NCI-H69 (cell line): ENCODE data around the gene KLF2.

Experiments used
- DNase-seq: peaks from one replicate; lab custom pipeline; 2025; lab: John Stamatoyannopoulos, UW

The KLF2 gene

DNA sequence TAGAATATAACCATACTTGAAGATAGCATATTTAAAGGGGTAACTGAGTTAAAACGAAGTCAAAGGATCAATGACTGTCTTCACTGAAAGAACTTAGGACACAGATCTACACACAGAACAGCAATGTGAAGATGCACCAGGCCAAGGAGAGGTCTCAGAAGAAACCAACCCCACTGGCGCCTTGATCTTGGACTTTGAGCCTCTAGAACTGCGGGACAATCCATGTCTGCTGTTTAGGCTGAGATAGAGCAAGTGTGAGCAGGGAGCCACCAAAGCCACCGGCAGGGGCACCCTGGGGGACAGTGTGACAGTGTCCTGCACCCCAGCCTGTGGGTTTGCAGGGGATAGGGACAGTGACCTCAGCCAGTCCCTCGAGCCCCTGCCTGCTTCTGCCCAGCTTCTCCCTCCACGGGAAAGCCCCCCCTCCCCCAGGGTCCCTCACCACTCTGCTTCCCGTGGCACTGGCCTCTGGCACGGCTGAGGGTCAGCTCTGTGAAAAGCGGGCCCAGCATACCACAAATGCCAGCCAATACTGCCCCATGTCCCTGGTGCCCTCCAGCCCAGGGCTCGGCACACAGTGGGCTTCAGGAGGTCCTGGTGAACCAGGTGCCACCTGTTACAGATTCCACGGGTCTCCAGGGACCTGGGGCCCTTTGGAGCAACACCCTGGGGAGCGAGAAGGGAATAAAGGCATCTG lies 40.8 kb downstream of the KLF2 start:
- DNase-seq: no peak

- DNase-seq: no peak
Observed at GRCh38 chr19:16366056-16366432, 41.4 kb downstream of the KLF2 start.

DNA sequence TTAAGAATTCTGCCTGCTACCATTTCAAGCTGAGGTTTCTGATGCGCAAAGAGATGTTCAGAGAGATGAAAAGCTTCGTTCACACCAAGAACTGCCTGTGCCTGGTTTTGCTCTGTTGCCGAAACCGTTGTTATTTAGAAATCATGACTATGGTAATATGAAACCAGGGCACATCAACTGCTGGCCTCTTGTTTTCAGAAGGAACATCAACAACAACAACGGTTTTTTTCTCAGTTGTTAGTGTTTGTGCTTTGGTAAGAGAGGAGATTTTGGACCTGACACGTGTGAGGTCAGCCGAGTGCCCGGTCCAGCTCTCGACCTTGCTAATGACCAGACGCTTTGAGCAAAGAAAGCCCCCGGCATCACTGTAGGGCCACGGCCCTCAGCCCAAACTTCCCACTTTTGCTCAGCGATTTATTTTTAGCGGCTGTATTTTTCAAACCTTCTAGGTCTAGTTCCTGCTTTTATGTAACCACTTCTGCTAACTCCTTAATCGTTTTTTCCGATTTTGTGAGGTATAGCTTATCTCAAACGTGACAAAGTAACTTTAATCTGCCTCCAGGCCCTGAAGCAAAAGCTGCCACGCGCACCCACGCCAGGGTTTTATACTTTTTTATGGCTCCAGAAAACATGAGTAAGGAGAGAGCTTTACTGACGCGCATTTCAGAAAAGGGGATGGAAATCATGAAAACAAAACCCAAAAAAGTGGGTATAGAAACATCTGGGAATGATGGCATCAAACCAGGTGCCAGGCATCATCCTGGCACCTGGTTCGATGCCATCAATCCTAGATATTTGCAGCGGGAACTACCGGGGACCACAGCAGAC lies 42.0 kb downstream of the KLF2 start:
- no peak for DNase-seq

- DNase-seq: no peak
Observed at GRCh38 chr19:16367261-16367683, 42.6 kb downstream of the KLF2 start.

DNA sequence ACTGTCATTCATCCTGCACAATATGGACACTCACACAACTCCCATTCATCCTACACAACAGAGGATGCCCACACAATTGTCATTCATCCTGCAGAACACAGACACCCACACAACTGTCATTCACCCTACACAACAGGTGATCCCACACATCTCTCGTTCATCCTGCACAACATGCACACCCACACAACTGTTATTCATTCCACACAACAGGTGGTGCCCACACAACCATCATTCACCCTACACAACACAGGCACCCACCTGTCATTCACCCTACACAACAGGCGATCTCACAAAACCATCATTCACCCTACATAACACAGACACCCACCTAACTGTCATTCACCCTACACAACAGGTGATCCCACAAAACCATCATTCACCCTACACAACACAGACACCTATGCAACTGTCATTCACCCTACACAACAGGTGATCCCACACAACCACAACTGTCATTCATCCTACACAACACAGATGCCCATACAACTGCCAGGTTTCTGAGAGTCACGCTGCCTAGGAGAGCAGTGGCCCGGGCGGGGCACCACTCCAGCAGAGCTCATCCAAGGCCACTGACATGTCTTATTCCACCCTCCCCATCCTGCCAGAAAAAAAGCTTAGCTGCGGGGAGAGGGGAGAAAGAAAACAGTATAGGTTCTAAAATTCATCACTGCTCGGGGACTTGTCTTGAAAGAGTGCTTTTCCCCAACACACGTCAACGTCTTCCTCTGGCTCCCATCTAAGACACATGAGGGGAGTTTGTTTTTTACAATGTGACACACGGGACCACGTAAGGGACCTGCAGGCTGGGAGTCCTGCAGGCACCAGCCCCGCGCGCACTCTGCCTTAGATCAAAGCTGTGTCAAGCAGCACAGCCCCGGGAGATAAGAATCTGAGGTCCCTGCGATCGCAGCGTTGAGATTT lies 44.0 kb downstream of the KLF2 start:
- DNase-seq: no peak

DNA sequence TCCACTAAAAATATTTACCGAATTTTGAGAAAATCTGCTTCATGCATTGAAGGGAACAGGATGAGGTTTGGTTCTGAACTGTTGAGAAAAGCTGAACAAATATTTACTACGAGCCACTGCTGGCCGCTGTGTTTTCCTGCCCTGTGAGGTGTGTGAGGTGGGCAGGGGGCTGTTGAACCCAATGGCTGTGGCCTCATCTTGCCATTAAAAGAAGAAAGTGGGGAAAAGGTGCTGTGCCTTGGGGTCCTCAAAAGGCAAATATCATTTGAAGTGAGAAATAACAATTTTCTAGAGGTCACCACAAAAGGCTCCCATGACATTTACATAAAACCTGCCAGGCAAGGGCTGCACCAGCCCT lies 44.7 kb downstream of the KLF2 start:
- no peak for DNase-seq

- DNase-seq: no peak
Observed at GRCh38 chr19:16369664-16370576, 45.3 kb downstream of the KLF2 start.

DNA sequence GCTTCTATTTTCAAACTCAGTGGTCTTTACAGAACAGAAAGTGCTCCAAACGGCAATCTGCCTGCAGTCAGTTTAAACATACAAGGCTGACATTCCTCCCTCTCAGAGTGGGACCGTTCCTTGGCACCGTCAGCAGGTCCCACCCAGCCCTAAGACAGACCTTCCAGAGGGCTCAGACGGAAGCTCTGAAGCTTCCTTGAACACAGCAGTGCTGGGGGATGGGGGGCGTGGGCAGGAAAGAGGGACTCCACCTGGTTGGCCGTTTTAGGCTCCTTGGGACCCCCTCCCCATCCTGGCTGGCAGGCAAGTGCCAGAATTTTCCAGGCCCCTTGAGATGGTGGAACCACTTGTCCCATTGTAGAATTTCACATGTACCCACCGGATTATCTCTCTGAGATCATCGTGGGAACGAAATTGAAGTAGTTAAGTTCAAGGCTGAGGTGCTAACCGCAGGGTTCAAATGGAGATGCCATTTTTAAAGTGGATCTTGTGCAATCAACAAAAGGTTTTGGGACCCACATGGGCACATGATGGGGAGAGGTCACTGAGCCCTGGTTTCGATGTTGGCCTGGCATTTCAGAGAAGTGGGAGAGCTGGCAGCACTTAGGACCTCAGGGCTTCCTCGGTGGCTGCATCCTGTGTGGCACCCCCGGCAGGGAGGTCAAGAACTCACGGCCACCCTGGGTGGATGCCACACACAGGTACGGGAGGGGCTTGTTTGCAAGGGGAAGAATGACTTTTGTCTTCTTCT lies 46.2 kb downstream of the KLF2 start:
- DNase-seq: no peak

- DNase-seq: no peak
Observed at GRCh38 chr19:16371540-16371986, 46.9 kb downstream of the KLF2 start.

GRCh38 chr19:16372065-16372915 lies 47.7 kb downstream of the KLF2 start:
- no peak for DNase-seq

- DNase-seq: no peak
Observed at GRCh38 chr19:16373079-16373478, 48.5 kb downstream of the KLF2 start.

DNA sequence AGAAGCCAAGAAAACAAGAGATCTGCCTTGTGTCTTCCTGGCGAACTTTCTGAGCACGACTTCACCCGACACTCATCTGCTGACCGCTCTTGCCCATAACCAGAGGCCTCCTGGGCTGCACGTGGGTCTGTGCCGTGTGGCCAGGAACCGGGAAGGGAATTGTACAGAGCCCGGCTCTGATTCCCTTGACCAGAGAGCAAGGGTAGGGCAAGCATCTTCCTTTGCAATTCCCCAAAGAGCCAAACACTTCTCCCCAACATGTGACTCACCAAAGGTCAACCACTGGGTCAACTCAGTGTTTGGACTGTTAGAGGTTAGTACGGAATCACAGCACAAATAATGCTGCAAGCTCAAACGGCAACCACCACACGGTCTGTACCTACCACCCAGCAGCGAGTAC lies 48.9 kb downstream of the KLF2 start:
- DNase-seq: no peak

DNA sequence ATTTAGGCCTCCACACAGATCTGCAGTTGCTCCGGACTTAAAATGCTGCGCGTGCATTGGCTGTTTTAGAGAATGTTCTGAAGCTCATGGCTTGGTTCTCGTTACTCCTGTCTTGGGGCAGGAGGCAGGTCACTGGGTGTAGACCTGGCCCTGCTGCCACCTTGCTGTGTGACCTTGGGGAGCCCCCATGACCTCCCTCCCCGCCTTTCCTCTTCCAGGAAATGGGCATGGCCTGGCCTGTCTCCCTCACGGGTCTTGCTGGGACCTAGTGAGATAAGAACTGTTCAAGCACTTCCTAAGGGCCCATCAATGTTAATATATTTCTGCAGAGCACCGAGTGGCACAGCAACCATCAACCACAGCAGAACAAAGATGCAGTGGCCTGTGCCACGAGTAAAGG lies 49.4 kb downstream of the KLF2 start:
- DNase-seq: no peak

- no peak for DNase-seq
Observed at GRCh38 chr19:16374436-16374835, 49.8 kb downstream of the KLF2 start.

DNA sequence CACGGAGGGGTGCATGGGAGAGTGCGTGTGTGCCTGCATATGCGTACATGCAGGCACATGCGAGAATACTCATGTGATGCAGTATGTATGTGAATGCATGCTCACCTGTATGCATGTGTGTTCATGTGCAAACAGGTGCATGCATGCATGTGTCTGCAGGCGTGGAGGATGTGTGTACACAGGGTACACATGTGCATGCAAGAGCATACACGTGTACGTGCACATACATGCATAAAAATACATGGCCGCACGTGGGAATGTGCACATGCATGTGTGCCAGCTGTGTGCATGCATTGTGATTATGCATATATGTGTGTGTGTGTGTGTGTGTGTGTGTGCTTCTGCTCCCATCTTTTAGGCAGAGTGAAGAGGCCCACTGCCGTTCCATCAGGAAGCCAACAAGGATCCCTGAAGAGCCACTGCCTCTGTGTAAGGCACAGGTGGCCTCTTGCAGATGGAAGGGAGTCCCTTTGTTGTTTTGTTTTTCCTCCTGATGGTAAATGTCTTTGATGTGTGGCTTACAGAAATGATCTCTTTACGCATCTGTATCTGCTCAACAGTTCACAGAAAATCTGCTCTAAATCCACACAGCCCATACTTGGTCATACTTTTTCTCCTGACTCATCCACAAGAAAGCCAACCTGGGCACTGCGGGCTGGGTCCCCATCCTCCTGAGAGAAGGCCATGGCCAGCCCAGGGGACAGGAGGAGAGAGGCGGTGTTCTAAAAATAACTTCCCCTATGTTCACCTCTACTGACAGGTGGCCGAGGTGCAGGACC lies 50.7 kb downstream of the KLF2 start:
- DNase-seq: no peak

DNA sequence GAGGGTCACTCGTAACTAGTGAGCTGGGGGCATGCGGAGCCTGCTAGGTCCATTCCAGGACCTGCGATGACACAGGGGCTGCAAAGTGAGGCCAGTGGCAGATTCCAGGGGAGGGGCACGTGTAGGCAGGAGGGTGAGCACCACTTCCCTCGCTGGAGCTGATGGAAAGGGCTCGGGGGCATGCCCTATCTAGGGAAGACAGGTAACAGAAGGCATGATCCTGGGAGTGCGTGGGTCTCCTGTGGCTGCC lies 51.2 kb downstream of the KLF2 start:
- no peak for DNase-seq

GRCh38 chr19:16376241-16376640 lies 51.6 kb downstream of the KLF2 start:
- DNase-seq: no peak

- peak; percentile 15 for DNase-seq
Observed at GRCh38 chr19:16376649-16377048, 52.0 kb downstream of the KLF2 start.

GRCh38 chr19:16377521-16377920 lies 52.9 kb downstream of the KLF2 start:
- no peak for DNase-seq
